Activated naive CD4-positive, alpha-beta T cell treated with anti-CD3 and anti-CD28 coated beads, Interleukin-2, amount 50 U/mL, for 16 hours (primary cell): ENCODE data around the gene DNAJC17.

Experiments used
- DNase-seq: peaks from one replicate; pipeline ENCODE4 v3.0.0-alpha.2; 2020

DNAJC17 gene

DNA sequence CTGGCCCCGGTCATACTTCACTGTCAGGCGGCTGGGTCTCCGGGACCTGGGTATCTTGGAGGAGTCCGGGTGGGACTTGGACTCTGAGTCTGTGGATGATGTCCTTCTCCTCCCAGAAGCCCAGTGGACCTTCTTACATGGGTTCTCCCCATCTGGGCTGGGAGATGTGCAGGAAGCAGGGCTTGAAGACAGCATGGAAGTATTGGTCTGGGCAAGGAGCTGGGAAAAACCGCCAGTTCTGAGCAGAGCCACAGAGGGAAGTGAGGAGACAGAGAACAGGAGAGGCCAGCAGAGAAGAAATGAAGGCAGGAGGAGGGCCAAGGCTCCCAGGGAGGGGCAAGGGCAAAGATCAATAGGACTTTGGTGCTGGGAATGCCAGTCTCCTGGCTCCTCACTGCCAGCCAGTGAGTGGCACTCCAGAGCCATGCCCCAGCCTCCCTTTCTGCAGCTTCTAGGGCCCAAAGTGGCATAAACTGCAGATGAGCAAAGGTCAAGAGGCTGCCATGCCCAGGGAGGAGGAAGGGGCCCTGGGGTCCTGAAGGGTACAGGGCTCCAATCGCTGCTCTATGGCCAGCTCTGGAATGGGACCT lies 21.3 kb upstream of the DNAJC17 start, which contains the start of gene PPP1R14D:
TSS of gene PPP1R14D (minus strand) at position 262 of the 590 bp plus-strand sequence. CDS start at position 195, 67 bp downstream.
- DNase-seq, result no peak

DNA sequence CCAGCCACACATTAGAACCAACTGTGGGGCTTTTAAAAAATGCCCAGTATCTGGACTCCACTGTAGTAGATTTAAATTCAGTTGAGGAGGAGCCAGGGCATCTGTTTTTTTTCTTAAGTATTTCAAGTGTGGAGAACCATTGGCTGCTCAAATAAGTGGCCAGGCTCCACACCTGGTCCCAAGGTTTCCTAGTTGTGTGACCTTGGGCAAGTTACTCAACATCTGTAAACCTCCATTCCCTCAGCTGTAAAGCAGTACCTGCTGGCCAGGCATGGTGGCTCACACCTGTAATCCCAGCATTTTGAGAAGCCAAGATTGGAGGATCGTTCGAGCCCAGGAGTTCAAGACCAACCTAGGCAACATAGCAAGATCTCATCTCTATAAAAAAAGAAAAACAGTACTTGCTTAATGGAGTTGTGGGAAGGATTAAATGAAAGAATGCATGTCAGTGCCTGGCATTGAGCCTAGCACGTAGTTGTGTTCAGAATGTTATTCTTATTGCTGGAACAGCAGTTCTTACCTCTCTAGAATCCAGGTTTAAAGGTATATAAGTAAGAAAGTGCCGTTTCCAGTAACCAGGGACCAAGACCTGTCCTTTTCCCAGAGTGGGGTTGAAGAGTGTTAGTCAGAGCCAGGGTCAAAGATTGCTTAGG lies 19.3 kb upstream of the DNAJC17 start:
- DNase-seq, result no peak

DNA sequence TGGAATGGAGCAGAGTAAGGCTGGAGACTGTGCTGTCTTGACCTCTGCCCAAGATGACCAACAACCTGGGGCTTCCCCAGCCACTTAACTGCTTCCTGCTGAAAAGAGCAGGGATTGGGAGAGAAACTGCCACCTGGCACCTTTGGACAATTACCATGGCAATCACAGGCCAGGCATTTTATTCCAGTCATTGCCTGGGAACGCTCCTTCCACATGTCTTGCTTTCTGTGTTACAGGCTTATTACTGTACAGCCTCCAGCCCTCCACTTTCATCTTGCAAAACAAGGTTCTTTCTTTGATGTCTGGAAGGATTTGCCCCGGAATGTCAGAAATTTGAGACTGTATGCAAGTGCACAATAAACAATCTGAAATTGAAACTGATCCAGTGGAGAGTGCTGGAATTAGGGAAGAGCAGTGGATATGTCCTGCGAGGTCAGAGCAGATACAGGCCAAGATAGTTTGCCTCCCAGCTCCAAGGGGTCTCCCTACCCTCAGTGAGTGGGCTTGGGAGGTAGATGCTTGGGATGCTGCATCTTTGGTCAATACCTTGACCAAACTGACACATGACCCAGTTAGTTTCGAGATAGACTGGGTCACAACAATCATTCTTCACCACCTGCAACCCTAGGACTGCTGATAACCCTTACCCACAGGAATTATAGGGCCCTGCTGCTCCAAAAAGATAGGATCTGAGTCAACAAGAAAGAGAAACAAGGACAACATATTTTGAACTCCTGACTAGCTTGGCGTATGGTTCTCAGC lies 18.6 kb upstream of the DNAJC17 start:
- no peak for DNase-seq

DNA sequence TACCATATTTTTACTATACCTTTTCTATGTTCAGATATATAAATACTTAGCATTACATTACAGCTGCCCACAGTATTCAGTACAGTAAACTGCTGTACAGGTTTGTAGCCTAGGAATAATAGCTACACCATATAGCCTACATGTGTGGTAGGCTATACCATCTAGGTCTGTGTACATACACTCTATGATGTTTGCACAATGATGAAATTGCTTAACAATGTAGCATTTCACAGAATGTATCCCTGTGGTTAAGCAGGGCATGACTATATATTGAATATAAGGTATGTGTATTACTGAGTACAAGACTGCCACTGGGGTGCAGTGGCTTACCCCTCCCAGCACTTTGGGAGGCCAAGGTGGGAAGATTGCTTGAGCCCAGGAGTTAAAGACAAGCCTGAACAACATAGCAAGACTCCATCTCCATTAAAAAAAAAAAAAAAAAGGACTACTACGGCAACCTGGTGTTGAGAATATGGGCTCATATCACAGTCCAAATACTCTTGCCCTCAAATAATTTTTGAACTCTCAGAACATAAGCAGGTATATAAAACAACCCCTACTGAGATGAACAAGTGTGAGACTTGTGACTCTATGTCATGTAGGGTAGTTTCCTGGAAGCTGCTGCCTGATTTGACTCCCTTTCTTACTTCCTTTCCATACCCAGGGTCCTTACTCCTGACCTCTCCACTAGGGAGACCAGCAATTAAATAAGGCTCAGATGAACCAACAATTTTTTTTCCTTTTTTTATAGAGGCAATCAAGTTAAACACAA lies 16.5 kb upstream of the DNAJC17 start:
- no peak for DNase-seq

DNA sequence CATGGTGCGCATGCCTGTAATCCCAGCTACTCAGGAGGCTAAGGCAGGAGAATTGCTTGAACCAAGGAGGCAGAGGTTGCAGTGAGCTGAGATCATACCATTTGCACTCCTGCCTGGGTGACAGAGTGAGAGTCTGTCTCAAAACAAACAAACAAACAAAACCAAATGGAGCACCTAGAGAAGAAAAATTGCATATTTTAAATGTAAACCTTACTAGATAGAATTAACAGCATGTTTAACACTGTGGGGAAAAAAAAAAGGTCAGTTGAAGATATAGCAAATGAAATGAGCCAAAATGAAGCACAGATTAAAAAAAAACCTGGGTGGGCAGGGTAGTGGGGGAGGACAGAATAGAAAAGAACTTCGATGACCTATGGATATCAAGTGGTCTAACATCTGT lies 13.9 kb upstream of the DNAJC17 start:
- DNase-seq, result no peak

DNA sequence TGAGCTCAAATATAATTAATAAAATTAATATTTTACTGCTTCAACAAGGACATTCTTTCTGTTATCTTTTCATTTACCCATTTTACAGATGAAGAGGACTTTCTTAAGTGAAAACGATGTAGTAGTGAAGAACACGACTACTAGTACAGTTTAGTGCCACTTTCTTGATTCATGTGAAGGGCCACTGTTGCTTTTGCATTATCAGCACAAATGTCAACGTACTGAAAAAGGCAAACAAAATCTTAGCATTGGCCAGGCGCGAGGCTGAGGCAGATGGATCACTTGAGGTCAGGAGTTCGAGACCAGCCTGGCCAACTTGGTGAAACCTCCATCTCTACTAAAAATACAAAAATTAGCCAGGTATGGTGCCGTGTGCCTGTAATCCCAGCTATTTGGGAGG lies 11.8 kb upstream of the DNAJC17 start:
- DNase-seq, result no peak

DNA sequence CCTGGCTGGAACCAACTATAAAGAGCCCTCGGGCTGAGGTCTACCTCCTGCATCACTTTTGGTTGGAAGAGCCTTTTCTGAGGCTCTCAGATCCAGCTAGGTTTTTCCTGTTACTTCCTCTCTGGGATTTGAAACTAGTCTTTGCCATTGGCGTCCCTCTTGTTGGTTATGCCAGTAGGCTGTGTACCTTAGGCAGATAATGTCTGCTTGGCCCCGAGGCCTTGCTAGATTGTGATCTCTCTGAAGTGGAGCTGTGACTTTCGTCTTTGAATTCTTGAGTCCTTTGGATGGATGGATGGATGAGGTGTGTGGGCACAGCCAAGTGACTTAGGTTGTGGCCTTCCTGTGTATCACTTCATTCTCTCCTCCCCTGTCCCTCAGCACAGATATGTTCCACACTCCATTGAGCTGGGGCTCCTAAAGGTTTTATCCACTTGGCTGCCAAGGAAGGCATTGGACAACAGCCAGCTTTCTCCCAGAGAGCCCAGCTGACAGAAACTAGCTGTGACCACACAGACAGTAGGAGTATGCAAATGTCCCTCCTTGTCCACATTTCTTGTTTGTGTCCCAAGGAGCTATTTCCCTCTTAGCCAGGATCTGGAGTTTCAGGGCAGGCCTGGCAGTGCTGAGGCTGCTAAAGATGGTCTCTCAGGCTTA lies 7.9 kb upstream of the DNAJC17 start:
- no peak for DNase-seq

DNA sequence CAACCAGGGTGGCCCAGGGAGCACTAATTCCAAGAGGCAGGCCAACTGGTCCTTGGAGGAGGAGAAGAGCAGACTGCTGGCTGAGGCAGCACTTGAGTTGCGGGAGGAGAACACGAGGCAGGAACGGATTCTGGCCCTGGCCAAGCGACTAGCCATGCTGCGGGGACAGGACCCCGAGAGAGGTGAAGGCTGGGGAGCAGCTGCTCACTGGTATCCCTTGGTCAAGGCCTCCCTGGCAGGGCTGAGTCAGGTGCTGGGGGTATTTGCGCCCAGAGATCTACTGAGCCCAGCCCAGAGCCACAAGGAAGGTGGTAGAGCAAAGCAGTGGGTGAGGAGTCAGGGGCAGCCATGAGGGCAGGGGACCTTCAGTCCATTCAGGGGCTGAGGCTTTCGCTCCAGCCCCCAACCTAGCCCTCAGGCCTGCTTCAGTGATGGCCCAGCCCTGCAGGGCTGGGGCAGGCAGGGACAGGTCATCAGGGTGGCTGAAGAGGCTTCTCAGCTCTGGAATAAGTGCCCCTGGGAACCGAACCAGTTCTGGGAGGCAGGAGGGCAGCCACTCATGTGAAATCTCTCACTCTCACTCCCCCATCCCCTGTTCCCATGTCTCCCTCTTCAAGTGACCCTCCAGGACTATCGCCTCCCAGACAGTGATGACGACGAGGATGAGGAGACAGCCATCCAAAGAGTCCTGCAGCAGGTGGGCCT lies 5.6 kb upstream of the DNAJC17 start:
- no peak for DNase-seq

DNA sequence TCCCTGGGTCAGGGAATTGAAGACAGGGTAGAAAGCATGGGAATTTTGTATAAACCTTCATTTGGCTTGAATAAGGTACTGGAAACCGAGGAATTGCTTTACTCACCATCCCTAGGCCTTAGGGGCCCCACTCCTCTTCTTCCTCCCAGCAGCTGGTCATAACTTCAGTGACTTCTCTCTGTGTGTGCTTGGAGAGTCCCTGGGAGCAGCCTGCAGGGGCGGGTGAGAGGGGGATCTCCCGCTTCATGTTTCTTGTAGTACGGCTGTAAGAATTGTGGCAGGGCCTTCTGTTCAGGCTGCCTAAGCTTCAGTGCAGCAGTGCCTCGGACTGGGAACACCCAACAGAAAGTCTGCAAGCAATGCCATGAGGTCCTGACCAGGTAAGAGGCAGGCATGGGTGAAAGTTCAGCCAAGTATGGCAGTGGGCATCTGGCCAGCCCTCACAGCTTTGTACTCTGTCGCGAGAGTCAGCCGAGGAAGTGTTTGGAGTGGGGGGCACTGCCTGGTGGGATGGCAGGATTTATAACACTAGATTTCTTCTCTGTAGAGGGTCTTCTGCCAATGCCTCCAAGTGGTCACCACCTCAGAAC lies 1.7 kb upstream of the DNAJC17 start:
- no peak for DNase-seq

DNA sequence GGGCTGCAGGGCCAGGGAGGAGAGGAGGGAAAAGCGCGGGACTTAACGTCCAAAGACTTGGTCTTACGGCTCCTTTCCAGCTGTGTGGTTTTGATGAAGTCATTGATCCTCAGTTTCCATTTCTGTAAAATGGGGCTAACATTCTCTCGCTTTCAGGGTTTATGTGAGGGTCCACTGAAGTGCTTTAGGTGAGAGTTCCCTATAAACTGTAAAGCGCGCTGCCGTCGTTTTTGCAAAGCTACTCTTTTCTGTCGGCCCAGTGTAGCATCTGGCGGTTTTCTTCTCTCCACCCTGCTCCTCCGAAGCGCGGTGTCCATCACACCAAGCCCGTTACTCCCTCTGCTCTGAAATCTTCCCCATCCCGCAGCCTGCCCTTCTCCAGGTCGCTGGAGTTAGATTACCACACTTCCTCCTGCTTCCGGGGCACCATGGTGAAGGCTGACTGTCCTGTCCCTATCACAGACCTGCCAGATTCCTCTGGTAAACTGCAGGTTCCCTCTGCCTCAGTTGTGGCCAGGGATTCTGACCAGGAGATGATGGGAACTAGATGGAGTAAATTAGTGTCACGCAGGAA lies 702 bp upstream of the DNAJC17 start:
- no peak for DNase-seq

DNA sequence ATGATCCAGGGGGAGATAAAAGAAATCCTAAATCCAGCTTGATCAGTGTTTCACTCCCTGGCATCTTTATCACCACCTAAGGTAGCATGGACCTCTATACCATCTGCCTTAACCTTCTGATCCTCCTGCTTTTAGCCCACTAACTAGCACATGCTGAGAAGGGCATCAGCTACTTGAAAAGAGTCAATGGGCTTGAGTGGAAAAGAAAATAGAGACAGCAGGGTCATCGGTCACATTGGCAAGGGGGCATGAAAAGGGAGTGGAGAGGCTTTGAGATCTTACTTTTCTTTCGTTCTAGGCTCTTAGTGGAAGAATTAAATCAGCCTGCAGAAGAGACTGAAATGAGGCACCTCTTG lies 623 bp downstream of the DNAJC17 start:
- no peak for DNase-seq

DNA sequence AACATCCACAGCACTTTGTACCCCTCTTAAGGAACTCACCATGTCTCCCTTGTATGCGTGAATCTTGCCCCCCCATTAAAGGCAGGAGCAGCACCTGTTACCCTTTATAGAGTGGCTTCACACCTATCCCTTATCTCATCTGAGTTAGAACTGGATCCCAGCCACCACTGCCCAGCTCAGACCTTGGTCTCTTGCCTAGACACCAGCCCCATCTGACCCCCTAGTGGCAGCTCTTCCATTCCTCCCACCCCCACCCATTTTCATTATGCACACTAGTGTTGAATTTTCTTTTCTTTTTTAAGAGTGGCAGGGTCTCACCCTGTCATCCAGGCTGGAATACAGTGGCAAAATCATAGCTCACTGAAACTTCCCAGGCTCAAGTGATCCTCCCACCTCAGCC lies 3.6 kb downstream of the DNAJC17 start:
- DNase-seq, result no peak

DNA sequence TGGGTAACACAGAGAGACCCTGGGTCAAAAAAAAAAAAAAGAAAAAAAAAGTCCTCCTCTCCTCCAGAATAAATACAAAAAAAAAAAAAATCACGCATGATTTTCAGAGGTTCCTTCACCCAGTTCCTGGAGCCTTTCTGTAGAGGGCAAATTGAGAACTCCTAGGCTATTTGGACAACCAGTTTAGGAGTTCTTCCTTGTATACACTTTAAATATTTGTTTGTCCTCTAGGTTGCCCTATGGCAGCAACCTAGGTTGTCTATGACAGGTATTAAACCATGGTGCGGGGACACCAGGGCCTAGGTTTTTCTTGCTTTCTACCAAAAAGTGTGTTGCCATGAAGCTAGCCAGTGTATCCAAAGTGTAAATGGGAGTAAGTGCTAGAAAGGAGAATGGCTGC lies 4.2 kb downstream of the DNAJC17 start:
- no peak for DNase-seq

DNA sequence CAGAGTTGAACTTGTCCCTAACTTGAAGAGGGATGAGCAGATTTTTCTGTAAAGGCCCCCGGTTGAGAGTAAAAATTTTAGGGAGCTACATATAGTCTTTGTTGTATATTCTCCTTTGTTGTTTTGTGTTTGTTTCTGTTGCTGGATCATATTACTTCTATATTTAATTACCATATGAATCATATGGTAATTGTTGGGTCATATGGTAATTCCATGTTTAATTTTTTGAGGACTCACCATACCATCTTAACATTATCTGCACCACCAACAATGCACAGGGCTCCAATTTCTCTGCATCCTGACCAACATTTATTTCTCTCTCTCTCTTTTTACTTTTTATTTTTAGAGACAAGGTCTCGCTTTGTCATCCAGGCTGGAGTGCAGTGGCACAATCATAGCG lies 7.8 kb downstream of the DNAJC17 start:
- no peak for DNase-seq

DNA sequence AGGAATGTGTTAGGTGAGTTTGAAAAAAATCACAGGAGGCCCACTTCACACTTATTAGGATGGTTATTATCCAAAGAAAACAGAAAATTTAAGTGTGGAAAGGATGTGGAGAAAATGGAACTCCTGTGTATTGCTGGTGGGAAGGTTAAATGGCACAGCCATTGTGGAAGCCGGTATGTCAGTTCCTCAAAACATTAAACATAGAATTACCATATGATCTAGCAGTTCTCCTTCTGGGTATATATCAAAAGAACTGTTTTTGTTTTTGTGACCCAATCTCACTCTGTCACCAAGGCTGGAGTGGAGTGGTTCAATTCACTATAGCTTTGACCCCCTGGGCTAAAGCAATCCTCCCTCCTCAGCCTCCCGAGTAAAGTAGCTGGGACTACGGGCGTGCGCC lies 10.8 kb downstream of the DNAJC17 start:
- DNase-seq, result no peak

DNA sequence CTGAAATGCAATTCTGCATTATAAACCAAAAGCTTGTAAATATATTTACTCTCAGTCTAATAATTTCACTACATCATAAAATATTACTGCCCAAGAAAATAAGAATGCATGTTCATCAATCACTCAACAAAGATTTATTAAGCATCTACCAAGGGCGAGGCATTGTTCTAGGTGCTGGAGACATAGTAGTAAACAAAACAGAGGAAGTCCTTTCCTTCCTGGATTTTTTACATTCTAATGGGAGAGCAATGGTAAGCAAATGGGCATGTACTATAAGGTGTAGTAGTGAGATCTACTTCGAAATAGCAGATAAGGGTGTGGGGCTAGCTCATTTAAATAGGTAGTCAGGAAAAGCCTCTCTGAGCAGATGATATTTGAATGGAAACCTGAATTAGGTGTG lies 11.2 kb downstream of the DNAJC17 start:
- no peak for DNase-seq

DNA sequence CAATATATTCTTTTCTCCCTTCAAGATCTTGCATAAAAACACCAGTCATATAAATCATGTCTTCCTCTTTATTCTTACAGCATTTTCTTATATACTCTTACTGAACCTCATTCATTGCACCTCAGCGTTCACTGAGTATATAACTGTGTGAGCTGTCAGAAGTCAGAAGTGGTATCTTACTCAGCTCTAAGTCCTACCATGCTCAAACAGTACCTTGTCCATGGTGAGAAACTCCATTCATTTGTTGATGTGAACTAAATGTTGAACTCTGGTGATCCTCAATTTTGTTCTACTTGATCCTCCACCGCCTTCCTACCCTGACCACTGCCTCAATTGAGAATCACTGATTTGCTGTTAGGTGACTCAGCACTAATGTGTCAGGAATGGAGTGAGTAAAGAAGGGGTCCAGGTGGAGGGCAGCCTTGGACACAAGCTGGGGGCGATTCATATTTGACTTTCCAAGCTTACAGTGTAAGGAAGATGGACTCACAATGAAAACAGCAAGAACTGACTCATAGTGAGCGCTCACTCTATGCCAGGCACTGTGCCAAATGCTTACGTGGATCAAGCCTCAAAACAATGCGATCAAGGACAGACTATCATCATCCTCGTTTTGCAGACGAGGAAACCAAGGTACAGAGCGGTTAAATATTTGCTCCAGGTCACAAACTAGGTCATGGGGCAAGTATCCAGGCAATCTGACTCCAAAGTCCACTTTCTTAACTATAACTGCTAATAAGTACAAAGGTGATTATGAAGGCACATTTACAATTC lies 13.9 kb downstream of the DNAJC17 start:
- DNase-seq, result no peak

DNA sequence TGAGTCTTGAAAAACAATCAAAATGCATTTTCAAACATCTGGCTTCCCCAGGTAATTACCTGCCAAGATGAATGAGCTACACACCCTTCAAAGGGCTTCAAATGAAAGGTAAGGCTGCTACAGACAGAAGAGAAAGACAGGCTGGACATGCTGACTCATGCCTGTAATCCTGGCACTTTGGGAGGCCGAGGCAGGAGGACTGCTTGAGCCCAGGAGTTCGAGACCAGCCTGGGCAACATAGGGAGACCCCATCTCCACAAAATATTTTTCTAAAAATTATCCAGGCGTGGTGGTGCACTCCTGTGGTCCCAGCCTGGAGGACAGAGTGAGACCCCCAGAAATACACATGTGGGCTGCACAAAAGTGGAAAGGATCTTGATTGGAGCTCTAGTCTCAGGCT lies 14.9 kb downstream of the DNAJC17 start:
- no peak for DNase-seq

DNA sequence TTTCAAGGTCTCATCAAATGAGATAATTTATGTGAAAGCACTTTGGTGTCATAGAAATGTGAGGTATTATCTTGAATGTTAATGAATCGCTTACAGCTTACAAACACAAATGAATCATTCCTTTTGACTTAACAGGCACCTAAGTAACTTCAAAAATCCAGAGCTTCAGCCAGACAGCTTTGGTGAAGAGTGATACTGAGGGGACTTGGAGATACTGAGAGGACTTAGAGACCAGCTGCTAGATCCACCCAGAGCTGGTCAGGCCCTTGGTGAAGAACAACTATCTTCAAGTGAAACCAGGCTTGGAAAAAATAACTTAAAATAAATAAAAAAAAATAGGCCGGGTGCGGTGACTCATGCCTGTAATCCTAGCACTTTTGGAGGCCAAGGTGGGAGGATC lies 16.6 kb downstream of the DNAJC17 start:
- DNase-seq, result no peak

DNA sequence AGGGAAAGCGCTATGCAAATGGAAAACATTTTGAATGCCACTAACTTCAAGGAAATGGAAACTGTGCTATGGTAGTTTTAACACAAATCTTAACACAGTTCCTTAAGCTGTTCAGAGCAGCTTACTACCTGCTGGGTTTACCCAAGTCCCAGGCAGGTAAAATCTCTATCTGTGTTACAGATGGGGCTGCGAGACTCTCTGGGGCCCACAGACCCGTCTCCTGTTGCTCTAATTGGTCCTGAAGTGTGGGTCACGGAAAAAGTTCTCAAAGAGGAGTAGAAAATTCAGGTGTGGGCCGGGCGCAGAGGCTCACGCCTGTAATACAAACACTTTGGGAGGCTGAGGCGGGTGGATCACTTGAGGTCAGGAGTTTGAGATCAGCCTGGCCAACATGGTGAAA lies 17.3 kb downstream of the DNAJC17 start:
- no peak for DNase-seq

DNA sequence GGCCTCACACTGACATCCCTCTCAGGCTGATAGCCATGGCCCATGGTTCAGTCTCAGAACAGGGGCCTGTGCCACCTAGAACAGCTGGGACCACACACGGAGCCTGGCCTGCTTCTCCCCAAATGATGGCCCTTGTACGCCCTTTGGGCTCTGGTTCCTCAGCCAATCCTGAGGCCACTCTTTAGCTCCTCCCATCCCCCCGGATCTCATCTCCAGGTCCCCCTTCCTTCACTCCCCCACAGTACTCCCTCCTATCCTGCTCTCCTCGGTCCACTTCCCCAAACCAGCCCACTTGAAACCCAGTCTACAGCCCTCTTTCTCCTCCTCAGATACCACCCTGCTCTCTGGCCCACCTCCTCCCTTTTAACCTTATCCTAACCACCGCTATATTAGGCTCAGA lies 18.2 kb downstream of the DNAJC17 start:
- DNase-seq, result no peak
